Right cardiac atrium (tissue), 5 donors: ENCODE results near the gene POLR3E. TPM values are rescaled to one million over a fixed set of nuclear protein-coding genes. Genes with fewer than 3 reads are reported as not detected.

Experiments used
- ATAC-seq, 2 donors: fragments of 200-7000 bp; cut with Tn5 transposase; one replicate each; pipeline versions ENCODE4 v1.8.0 to v1.9.1; 2020; ENCODE audit warnings: moderate library complexity in 2 of 2, mild to moderate bottlenecking in 1 of 2
- DNase-seq, 3 donors: peaks; one replicate each; pipeline ENCODE4 v3.0.0-alpha.2; 2020
- H3K27ac ChIP-seq: one replicate; pipeline ENCODE4 v1.5.1; 2013; ENCODE audit warnings: mild to moderate bottlenecking, low read length, control low read depth, moderate library complexity
- H3K27me3 ChIP-seq: one replicate; pipeline ENCODE4 v1.6.1; 2013; ENCODE audit not compliant: control insufficient read depth, insufficient read depth
- H3K4me1 ChIP-seq: one replicate; pipeline ENCODE4 v1.6.1; 2013; ENCODE audit warnings: low read length; ENCODE audit not compliant: control insufficient read depth, insufficient read depth
- H3K4me3 ChIP-seq: one replicate; pipeline ENCODE4 v1.5.1; 2013; ENCODE audit warnings: low read length, control low read depth
- H3K9me3 ChIP-seq: one replicate; pipeline ENCODE4 v1.6.1; 2013; ENCODE audit warnings: low read length; ENCODE audit not compliant: control insufficient read depth
- WGBS: extraction: QIAGEN DNeasy Blood & Tissue Kit; methylation state at CpG from one replicate; pipeline ENCODE4 v1.1.7; 2013; 5-methylcytosine and 5-hydroxymethylcytosine counted together
- intact Hi-C, 4 donors: fragments of 100-400 bp; cut with DNase I; formaldehyde crosslinking; loops; one replicate each; pipeline versions ENCODE4 v1.11.0 to v1.14.0; 2022 to 2023
- polyA plus RNA-seq: library from polyadenylated mRNA; stranded (reverse); fragments of 200-250 nt; gene quantifications from one replicate; pipeline ENCODE4 v1.2.3, GENCODE V29; 2013
- total RNA-seq, 4 donors: library from RNA; stranded (reverse); fragmentation: NEBNext Ultra II Directional; extraction: Animal tissue kit (Norgen Biotek cat#: 25700); gene quantifications; one replicate each; pipeline ENCODE4 v1.2.1, GENCODE V29; 2021
- donor health status: healthy with polysubstance abuse.
- donor health status: DM: no; HTN: yes; CAD: no.
- donor health status: DM: no; HTN: no; CAD: no.
- donor health status: DM: no; HTN: yes; CAD: no; lungs with severe emphysema.
- donor health status: DM: yes; HTN: yes; CAD: no.

The POLR3E gene
- total and polyA plus RNA-seq, 5 donors: 15.4 to 33.5 (median 32.6) TPM

- no peak overlapping the region for H3K27ac ChIP-seq
- no peak for ATAC-seq
- intact Hi-C loops: no loop called here
- H3K4me1 ChIP-seq: no peaks in the 10 kb centered on the region
- H3K4me3 ChIP-seq: no peak overlapping the region
- no peaks in the 10 kb centered on the region for H3K9me3 ChIP-seq
- 94% methylated on average over 46 of the region's 46 CpGs for WGBS
- peak in 1 of 3 donors; percentile 60 for DNase-seq
- no peaks in the 10 kb centered on the region for H3K27me3 ChIP-seq
Measured at GRCh38 chr16:22325598-22326368, 28.6 kb downstream of the POLR3E start.

- intact Hi-C loops: no loop called here
- DNase-seq: no peak
- WGBS: 81% methylated on average over 4 of the region's 4 CpGs
- Histone ChIP-seq H3K27me3 (no peaks in the 10 kb centered on the region), H3K4me3 (no peak overlapping the region), H3K27ac (no peak overlapping the region), H3K4me1 (no peaks in the 10 kb centered on the region), H3K9me3 (no peaks in the 10 kb centered on the region)
- no peak for ATAC-seq
Measured at GRCh38 chr16:22326369-22326652, 29.1 kb downstream of the POLR3E start.

- intact Hi-C loops: no loop called here
- Histone ChIP-seq H3K27me3 (no peaks in the 10 kb centered on the region), H3K9me3 (no peaks in the 10 kb centered on the region), H3K27ac (no peak overlapping the region), H3K4me3 (no peak overlapping the region), H3K4me1 (no peaks in the 10 kb centered on the region)
- WGBS: 88% methylated on average over 13 of the region's 13 CpGs
- ATAC-seq (no peak), DNase-seq (peak in 1 of 3 donors; percentile 56)
Measured at GRCh38 chr16:22326771-22327445, 29.7 kb downstream of the POLR3E start.

- intact Hi-C loops: no loop called here
- Histone ChIP-seq H3K4me3 (no peak overlapping the region), H3K9me3 (no peaks in the 10 kb centered on the region), H3K27ac (no peak overlapping the region), H3K27me3 (no peaks in the 10 kb centered on the region), H3K4me1 (no peaks in the 10 kb centered on the region)
- 93% methylated on average over 6 of the region's 6 CpGs for WGBS
- ATAC-seq (no peak), DNase-seq (no peak)
Measured at GRCh38 chr16:22327446-22327775, 30.2 kb downstream of the POLR3E start.

GRCh38 chr16:22328081-22328725, 31.0 kb downstream of the POLR3E start:
- intact Hi-C loops: no loop called here
- ATAC-seq (no peak), DNase-seq (no peak)
- H3K9me3 ChIP-seq: no peaks in the 10 kb centered on the region
- 81% methylated on average over 10 of the region's 10 CpGs for WGBS
- no peaks in the 10 kb centered on the region for H3K4me1 ChIP-seq
- H3K27me3 ChIP-seq: no peaks in the 10 kb centered on the region
- no peak overlapping the region for H3K4me3 ChIP-seq
- H3K27ac ChIP-seq: no peak overlapping the region

GRCh38 chr16:22329199-22329695, 32.0 kb downstream of the POLR3E start:
- WGBS: 94% methylated on average over 9 of the region's 9 CpGs
- no peaks in the 10 kb centered on the region for H3K27me3 ChIP-seq

GRCh38 chr16:22330326-22330725, 33.1 kb downstream of the POLR3E start:
- DNase-seq (no peak), ATAC-seq (no peak)
- intact Hi-C loops: no loop called here
- Histone ChIP-seq H3K4me1 (no peaks in the 10 kb centered on the region), H3K9me3 (no peaks in the 10 kb centered on the region), H3K27me3 (no peaks in the 10 kb centered on the region), H3K27ac (no peak overlapping the region), H3K4me3 (no peak overlapping the region)
- WGBS: 67% methylated on average over 4 of the region's 4 CpGs

More at GRCh38 chr16:22329199-22329695, 32.0 kb downstream of the POLR3E start:
- intact Hi-C loops: no loop called here
- DNase-seq (no peak), ATAC-seq (no peak)
- Histone ChIP-seq H3K4me3 (no peak overlapping the region), H3K4me1 (no peaks in the 10 kb centered on the region), H3K27ac (no peak overlapping the region), H3K9me3 (no peaks in the 10 kb centered on the region)

GRCh38 chr16:22333457-22333994, 36.3 kb downstream of the POLR3E start:
- 70% methylated on average over 6 of the region's 6 CpGs for WGBS

GRCh38 chr16:22335668-22336246, 38.5 kb downstream of the POLR3E start:
- H3K27me3 ChIP-seq: no peaks in the 10 kb centered on the region
- ATAC-seq: peak; percentile 38 to 50
- WGBS: 94% methylated on average over 3 of the region's 3 CpGs
- intact Hi-C loops: no loop called here
- H3K27ac ChIP-seq: no peak overlapping the region
- H3K9me3 ChIP-seq: no peaks in the 10 kb centered on the region
- H3K4me1 ChIP-seq: no peaks in the 10 kb centered on the region
- no peak overlapping the region for H3K4me3 ChIP-seq
- peak in 1 of 3 donors; percentile 35 for DNase-seq

More at GRCh38 chr16:22333457-22333994, 36.3 kb downstream of the POLR3E start:
- intact Hi-C loops: no loop called here
- no peak overlapping the region for H3K27ac ChIP-seq
- H3K27me3 ChIP-seq: no peaks in the 10 kb centered on the region
- peak; percentile 54 to 68 for ATAC-seq
- no peak for DNase-seq
- H3K4me1 ChIP-seq: no peaks in the 10 kb centered on the region
- H3K9me3 ChIP-seq: no peaks in the 10 kb centered on the region
- no peak overlapping the region for H3K4me3 ChIP-seq

GRCh38 chr16:22336581-22336980, 39.4 kb downstream of the POLR3E start:
- no peak for ATAC-seq
- no peak overlapping the region for H3K4me3 ChIP-seq

GRCh38 chr16:22337045-22337444, 39.8 kb downstream of the POLR3E start:
- Histone ChIP-seq H3K4me3 (no peak overlapping the region), H3K27me3 (no peaks in the 10 kb centered on the region)

More at GRCh38 chr16:22336581-22336980, 39.4 kb downstream of the POLR3E start:
- intact Hi-C loops: no loop called here
- H3K27me3 ChIP-seq: no peaks in the 10 kb centered on the region
- DNase-seq: no peak
- no peak overlapping the region for H3K27ac ChIP-seq
- no peaks in the 10 kb centered on the region for H3K4me1 ChIP-seq
- no peaks in the 10 kb centered on the region for H3K9me3 ChIP-seq

More at GRCh38 chr16:22337045-22337444, 39.8 kb downstream of the POLR3E start:
- ATAC-seq (no peak), DNase-seq (no peak)
- no peaks in the 10 kb centered on the region for H3K4me1 ChIP-seq
- intact Hi-C loops: no loop called here
- H3K27ac ChIP-seq: no peak overlapping the region
- H3K9me3 ChIP-seq: no peaks in the 10 kb centered on the region
